HepG2 (cell line): ENCODE measurements around the gene LSM14B. TPM values are rescaled to one million over a fixed set of nuclear protein-coding genes. Genes with fewer than 3 reads are reported as not detected.
"Not testable (repeated sequence)": the region's sequence is repeated elsewhere in the genome, so short reads cannot be mapped to it uniquely, and the experiment has no call there.

Experiments used
- ATAC-seq: fragments of 200-7000 bp; cut with Tn5 transposase; 3 replicates; pipeline ENCODE4 v1.9.1; 2020; ENCODE audit warnings: mild to moderate bottlenecking, moderate library complexity
- BruUV-seq: library from RNA; stranded (reverse); fragments of 400-500 nt; replicated peaks from 2 replicates; lab custom pipeline; 2021; lab: Mats Ljungman, UMichigan
- CTCF ChIA-PET: fragments of 300-600 bp; formaldehyde crosslinking; extraction: SDS; loops from one replicate; lab custom pipeline; 2021; ENCODE audit warnings: low total read pairs, inconsistent platforms, low intra/inter-chr PET ratio; lab: Yijun Ruan, JAX
- POLR2A ChIA-PET: fragments of 350-600 bp; sonication (Branson Sonifier 250); formaldehyde crosslinking; loops from one replicate; lab custom pipeline; 2020; ENCODE audit warnings: antibody characterized with exemption, inconsistent platforms; lab: Yijun Ruan, JAX
- DNase-seq: peaks from one replicate; pipeline ENCODE4 v3.0.0-alpha.2; 2015; ENCODE audit warnings: low spot score
- FAIRE-seq: peaks from 3 replicates; lab custom pipeline; 2011; peaks lifted over from hg19 to GRCh38; lab: Jason Lieb, UNC
- H2AFZ ChIP-seq: one replicate; pipeline ENCODE4 v1.6.1; 2011; ENCODE audit warnings: low read length, inconsistent platforms
- H3K27ac ChIP-seq: fragments of 300-600 bp; 3 replicates; pipeline ENCODE4 v1.8.0; 2011; ENCODE audit warnings: mixed run types, mild to moderate bottlenecking, mixed read lengths, low read length, inconsistent platforms; ENCODE audit not compliant: insufficient read depth; ENCODE audit errors: extremely low read length
- H3K27me3 ChIP-seq, 2 experiments: fragments of 200-600 bp in 1 of 2; 2 replicates in 1 of 2; 3 replicates in 1 of 2; pipeline versions ENCODE4 v1.6.0 to v1.8.0; 2011; ENCODE audit warnings: low read length in 2 of 2, mild to moderate bottlenecking in 2 of 2, moderate library complexity in 2 of 2, inconsistent platforms in 1 of 2; ENCODE audit not compliant: insufficient read depth in 2 of 2, control insufficient read depth in 1 of 2
- H3K36me3 ChIP-seq, 2 experiments: fragments of 200-600 bp in 1 of 2; replicated peaks in 1 of 2; 2 replicates in 1 of 2; 3 replicates in 1 of 2; pipeline versions ENCODE4 v1.5.1 to v1.8.0; 2011; ENCODE audit warnings: low read length in 2 of 2, inconsistent platforms in 1 of 2; ENCODE audit not compliant: insufficient read depth in 2 of 2, control insufficient read depth in 1 of 2
- H3K4me1 ChIP-seq: 2 replicates; pipeline ENCODE4 v1.5.1; 2012; ENCODE audit warnings: low read length, inconsistent platforms; ENCODE audit not compliant: insufficient read depth
- H3K4me2 ChIP-seq: 2 replicates; pipeline ENCODE4 v1.6.0; 2011; ENCODE audit warnings: low read depth, low read length, inconsistent platforms
- H3K4me3 ChIP-seq, 3 experiments: fragments of 200-600 bp in 1 of 3; sonication (generic), shearing (Covaris generic) in 1 of 3; replicated peaks in 1 of 3; 2 replicates each; pipeline ENCODE4 v1.5.1; 2011 to 2016; ENCODE audit warnings: low read length in 3 of 3, inconsistent platforms in 2 of 3, low read depth in 2 of 3, mild to moderate bottlenecking in 2 of 3, control low read depth in 1 of 3, mixed read lengths in 1 of 3; ENCODE audit not compliant: insufficient read depth in 1 of 3
- H3K79me2 ChIP-seq: one replicate; pipeline ENCODE4 v1.6.1; 2011; ENCODE audit warnings: low read length, inconsistent platforms; ENCODE audit not compliant: insufficient read depth
- H3K9ac ChIP-seq: 2 replicates; pipeline ENCODE4 v1.6.0; 2011; ENCODE audit warnings: mild to moderate bottlenecking, low read depth, low read length, inconsistent platforms; ENCODE audit not compliant: insufficient read depth
- H3K9me3 ChIP-seq: 2 replicates; pipeline ENCODE4 v1.5.1; 2012; ENCODE audit warnings: mild to moderate bottlenecking, low read length
- H4K20me1 ChIP-seq: 2 replicates; pipeline ENCODE4 v1.6.0; 2011; ENCODE audit warnings: inconsistent platforms, mild to moderate bottlenecking, low read length, moderate library complexity; ENCODE audit not compliant: insufficient read depth
- AHDC1 ChIP-seq: sonication (generic); formaldehyde crosslinking; IDR thresholded peaks from 2 replicates; pipeline ENCODE4 v1.5.1; 2020; ENCODE audit warnings: mild to moderate bottlenecking, missing genetic modification reagents, borderline replicate concordance
- NFKB2 ChIP-seq: sonication (generic); formaldehyde crosslinking; IDR thresholded peaks from 2 replicates; pipeline ENCODE4 v1.4.0; 2020; ENCODE audit warnings: missing genetic modification reagents, borderline replicate concordance
- SALL1 ChIP-seq: sonication (generic); formaldehyde crosslinking; IDR thresholded peaks from 2 replicates; pipeline ENCODE4 v1.8.0; 2022; ENCODE audit warnings: mild to moderate bottlenecking, missing genetic modification reagents
- ZBTB33 ChIP-seq: sonication (generic); formaldehyde crosslinking; IDR thresholded peaks from 2 replicates; pipeline ENCODE4 v1.4.0; 2020; ENCODE audit warnings: missing genetic modification reagents
- ZNF275 ChIP-seq: sonication (generic); formaldehyde crosslinking; IDR thresholded peaks from 2 replicates; pipeline ENCODE4 v1.8.0; 2022; ENCODE audit warnings: missing genetic modification reagents, mild to moderate bottlenecking, inconsistent platforms, borderline replicate concordance
- ZNF556 ChIP-seq: sonication (generic); formaldehyde crosslinking; IDR thresholded peaks from 2 replicates; pipeline ENCODE4 v1.4.0; 2020; ENCODE audit warnings: mild to moderate bottlenecking, missing genetic modification reagents, borderline replicate concordance
- ZNF770 ChIP-seq: sonication (generic); formaldehyde crosslinking; IDR thresholded peaks from 2 replicates; pipeline ENCODE4 v1.5.0; 2020; ENCODE audit warnings: mild to moderate bottlenecking, missing genetic modification reagents
- WGBS: methylation state at CpG from one replicate; pipeline ENCODE4 v1.1.6; 2017; ENCODE audit warnings: low lambda C conversion rate; 5-methylcytosine and 5-hydroxymethylcytosine counted together
- in situ Hi-C: cut with HindIII; loops from 2 replicates; pipeline ENCODE4 v1.10.0; 2017; ENCODE audit warnings: low pct_unique_long_range_greater_than_20kb; ENCODE audit not compliant: extremely low pct_ligation_motif_present
- intact Hi-C: fragments of 100-400 bp; cut with micrococcal nuclease; formaldehyde crosslinking; loops from one replicate; pipeline ENCODE4 v1.10.0; 2022; ENCODE audit not compliant: unreplicated experiment
- polyA plus RNA-seq, 8 experiments: library from polyadenylated mRNA; depleted of rRNA in 3 of 8; stranded (reverse) in 7 of 8; unstranded in 1 of 8; fragments of >200 nt; fragmentation: Illumina TruSeq in 4 of 8; extraction: Trizol in 4 of 8; gene quantifications; 2 replicates each; pipeline versions ENCODE4 v1.2.1 to v1.2.3, GENCODE V29; 2011 to 2016; ENCODE audit warnings: low read depth in 4 of 8, missing spikeins in 1 of 8, mixed read lengths in 1 of 8; ENCODE audit not compliant: insufficient read depth in 1 of 8
- total RNA-seq, 5 experiments: library from RNA; depleted of rRNA; stranded (reverse); fragments of >200 nt; fragmentation: Illumina TruSeq; extraction: Trizol; gene quantifications; 2 replicates each; pipeline ENCODE4 v1.2.3, GENCODE V29; 2016; ENCODE audit warnings: low read depth in 1 of 5

Gene LSM14B
- total and polyA plus RNA-seq, 2 of the 13 experiments (the other 11 are each of a cell fraction or from before 2014, with no cell fraction given): 43.3 to 79.2 TPM

- TF ChIP-seq ZNF275 (CRISPR knock-in tag) (no peak), ZNF556 (CRISPR knock-in tag) (no peak), AHDC1 (CRISPR knock-in tag) (no peak), NFKB2 (0 out of 2 replicates have a peak, but pooled peaks have one; percentile 0)
These were observed 25.3 kb downstream of the LSM14B start (continued) for GRCh38 chr20:62147528-62147927.

GRCh38 chr20:62148383-62148782, 26.1 kb downstream of the LSM14B start:
- H3K9me3 ChIP-seq, H3K27me3 ChIP-seq, H2AFZ ChIP-seq, intact Hi-C loops, BruUV-seq, POLR2A ChIA-PET, in situ Hi-C loops, DNase-seq, FAIRE-seq, CTCF ChIA-PET: not testable (repeated sequence)
- H3K27ac ChIP-seq: peak overlapping the region; percentile 60
- H3K36me3 ChIP-seq: peaks cover 8 to 14% of the 10 kb centered on the region in 2 experiments; a peak in 4 of 5 replicates
- H3K4me2 ChIP-seq: peak overlapping the region; percentile 69
- peaks cover 60% of the 10 kb centered on the region for H3K4me1 ChIP-seq
- ATAC-seq: peak; percentile 1; the same call in 1 of the 3 replicates
- H3K4me3 ChIP-seq: peak overlapping the region in 1 of 3 experiments; percentile 47; a peak in 1 of 6 replicates
- H4K20me1 ChIP-seq: peaks cover 47% of the 10 kb centered on the region
- H3K9ac ChIP-seq: peak overlapping the region; percentile 35; the same call in 1 of the 2 replicates
- 88% methylated on average over 10 of the region's 10 CpGs for WGBS
- H3K79me2 ChIP-seq: peaks cover 90% of the 10 kb centered on the region
- TF ChIP-seq ZNF770 (peak; percentile 98), SALL1 (CRISPR knock-in tag) (0 out of 2 replicates have a peak, but pooled peaks have one; percentile 10), ZBTB33 (peak; percentile 32; the same call in 1 of the 2 replicates)
